GM12874 (cell line): ENCODE measurements around the gene FRRS1.

Source experiments
- TF ChIP-seq, protein P1 (sequence below): IDR thresholded peaks from 2 replicates; pipeline ENCODE4 v1.5.1; 2011; ENCODE audit warnings: low read depth, mild to moderate bottlenecking, control low read depth, low read length, moderate library complexity; ENCODE audit not compliant: insufficient read depth

The FRRS1 gene

DNA sequence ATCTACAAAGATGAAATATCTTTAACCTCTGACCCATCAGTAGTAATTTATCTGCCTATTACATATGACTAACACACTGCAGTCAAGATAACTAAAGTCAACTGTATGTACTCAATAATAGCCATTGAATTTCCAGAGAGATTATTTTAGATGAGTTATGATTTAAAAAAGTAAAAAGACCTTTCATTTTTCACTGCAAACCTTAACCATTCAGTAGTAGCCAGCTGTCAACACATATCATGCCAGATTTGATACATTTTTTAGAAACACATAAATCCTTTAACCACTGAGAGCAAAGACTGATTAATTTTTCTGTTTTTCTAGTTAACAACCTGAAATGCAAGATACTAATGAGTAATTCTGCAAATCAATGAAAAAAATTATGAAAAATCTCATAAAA lies 89.6 kb downstream of the FRRS1 start:
- TF ChIP-seq, protein P1, sequence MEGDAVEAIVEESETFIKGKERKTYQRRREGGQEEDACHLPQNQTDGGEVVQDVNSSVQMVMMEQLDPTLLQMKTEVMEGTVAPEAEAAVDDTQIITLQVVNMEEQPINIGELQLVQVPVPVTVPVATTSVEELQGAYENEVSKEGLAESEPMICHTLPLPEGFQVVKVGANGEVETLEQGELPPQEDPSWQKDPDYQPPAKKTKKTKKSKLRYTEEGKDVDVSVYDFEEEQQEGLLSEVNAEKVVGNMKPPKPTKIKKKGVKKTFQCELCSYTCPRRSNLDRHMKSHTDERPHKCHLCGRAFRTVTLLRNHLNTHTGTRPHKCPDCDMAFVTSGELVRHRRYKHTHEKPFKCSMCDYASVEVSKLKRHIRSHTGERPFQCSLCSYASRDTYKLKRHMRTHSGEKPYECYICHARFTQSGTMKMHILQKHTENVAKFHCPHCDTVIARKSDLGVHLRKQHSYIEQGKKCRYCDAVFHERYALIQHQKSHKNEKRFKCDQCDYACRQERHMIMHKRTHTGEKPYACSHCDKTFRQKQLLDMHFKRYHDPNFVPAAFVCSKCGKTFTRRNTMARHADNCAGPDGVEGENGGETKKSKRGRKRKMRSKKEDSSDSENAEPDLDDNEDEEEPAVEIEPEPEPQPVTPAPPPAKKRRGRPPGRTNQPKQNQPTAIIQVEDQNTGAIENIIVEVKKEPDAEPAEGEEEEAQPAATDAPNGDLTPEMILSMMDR: no peak

DNA sequence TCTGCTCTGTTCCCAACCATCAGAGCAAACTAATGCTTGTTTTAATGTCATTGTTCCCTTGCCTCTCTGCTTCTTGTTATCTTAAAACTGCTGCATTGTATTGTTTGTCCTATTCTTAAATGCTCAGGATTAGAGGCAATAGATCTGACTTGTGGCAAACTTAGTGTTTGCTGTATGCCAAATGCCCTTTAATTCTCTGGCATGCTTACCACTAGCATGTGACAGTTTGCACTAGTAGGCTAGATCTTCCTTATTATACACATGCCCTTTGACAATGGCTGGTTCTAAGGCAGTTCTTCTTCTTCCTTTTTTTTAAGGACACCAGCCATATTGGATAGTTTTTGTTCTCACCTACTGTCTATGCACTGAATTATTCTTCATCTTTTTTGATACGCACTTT lies 90.4 kb downstream of the FRRS1 start:
- TF ChIP-seq, protein P1: no peak

DNA sequence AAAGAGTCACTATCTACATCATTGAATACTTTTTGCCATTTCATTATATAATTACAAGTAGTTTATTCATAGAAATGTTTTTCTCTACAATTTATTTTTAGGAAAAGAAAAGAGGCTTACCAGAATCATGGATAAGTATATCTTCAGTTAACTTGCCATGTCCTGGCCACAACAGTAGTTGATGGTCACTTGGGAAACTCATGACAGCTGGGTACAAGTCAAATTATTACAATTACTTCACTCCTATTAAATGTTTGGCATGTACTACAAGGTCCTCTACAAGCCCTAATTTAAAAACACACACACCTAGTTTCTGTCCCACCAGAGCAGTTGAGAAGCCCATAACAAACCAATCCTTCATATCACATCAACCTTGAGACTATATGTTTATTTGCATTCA lies 91.1 kb downstream of the FRRS1 start:
- TF ChIP-seq, protein P1: no peak

DNA sequence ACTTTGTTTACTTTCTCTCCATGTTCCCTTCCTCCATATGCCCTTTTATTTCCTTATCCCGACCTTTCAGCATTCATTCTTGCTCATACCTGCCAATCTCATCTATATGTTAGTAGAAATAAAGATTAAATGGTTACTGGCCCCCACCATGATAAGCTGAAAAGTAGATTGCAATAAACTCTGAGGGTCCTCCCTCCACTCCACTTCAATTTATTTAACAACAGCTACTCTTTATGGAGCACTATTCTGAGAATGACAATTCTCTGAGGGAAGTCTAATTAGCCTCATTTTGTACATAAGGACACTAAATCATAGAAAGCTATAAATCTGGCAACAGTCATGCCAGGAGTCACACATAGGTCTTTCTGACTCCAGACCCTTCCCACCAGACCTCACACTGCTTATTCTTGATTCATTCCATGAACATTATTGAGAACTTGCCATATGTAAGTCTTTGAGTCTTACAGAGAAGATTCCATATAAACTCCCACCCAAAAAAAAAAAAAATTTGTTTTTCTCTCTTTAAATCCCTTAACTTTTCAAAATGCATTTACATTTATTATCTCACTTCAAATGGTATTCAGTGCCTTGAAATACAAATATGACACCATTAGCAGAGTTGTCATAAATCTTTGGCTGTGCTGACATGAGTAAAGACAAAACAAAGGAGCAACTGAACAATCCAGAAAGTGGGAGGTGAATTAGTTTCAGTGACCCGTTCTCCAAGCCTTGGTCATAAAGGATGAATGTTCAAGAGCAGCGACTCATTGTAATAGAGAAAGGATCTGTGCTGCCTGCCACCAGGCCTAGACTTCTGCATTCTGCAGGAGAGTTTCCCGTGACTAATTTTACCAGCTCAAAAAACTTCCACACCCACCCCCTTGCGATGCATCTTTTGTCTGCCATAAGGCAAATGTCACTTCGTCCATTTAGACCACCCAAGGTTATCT lies 92.0 kb downstream of the FRRS1 start:
- TF ChIP-seq, protein P1: no peak

DNA sequence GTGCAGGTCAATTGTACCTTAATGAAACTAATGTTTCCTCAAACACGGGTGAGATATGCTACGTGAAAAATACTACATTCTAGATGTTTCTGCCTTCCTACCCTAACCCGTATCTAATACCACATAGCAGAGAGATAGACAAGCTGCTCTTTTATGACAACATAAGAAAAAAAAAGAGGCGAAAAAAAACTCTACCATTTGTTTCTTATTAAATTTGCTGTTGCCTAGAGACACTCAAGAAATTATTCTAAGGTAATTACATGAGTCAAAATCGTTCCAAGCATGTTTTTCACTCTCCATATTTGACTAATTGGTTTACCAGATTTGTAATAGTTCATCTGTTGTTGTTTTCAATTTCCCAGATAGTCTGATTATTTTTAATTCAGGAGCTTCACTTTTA lies 93.1 kb downstream of the FRRS1 start:
- TF ChIP-seq, protein P1: no peak

DNA sequence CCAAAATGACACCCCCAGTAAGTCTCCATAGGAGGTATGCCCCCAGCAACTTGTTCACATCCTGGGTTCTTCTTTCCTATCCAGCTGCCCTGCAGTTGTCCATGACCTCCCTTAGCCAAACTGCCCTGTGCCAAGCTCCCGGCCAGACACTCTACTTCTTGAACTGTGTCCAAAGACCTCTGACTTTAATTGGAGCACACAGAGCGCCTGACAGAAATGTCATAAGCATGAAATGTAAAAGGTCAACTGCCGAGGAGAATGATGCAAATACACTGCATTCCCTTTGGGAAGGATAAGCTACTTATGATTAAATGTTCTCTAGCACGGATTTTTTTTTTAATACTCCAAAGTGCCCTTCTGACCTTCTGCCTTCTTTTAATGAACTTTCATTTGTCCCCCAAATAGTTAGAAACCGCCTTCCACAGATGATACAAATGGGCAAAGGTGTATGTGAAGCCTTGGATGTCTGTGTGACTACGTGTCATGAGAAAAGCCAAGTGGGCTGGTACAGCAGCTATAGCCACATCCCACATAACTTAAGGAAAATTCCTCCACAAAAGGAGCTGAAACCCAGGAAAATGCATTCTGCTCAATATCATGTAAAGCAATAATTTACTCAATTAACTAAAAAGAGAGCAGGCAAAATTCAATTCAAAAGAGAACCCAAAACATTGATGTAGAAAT lies 93.8 kb downstream of the FRRS1 start:
- TF ChIP-seq, protein P1: no peak

DNA sequence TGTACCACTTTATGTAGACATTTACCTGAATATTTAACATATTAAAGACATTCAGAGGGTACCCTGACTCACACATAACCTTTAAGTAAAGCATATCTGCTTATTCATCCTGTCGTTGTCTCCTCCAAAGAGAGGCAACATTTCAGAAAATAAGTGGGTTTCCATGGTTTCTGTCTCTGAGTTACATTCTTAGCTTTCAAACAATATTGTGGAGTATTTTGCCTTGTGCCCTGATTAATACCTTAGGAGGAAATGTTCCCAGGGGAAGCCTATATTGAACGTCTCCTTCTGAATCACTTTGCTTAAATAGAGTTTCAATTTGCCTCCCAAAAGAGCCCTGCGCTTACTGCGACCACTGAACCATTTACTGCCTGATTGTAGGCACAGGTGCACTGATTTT lies 94.4 kb downstream of the FRRS1 start:
- TF ChIP-seq, protein P1: no peak
